Lower leg skin (tissue), 3 donors: Measurements from ENCODE around the gene CCDC177.

Source experiments
- CTCF ChIP-seq, 3 donors: fragments of 450-650 bp; IDR thresholded peaks; one replicate each; pipeline ENCODE4 v1.5.1; 2016; ENCODE audit warnings: antibody characterized with exemption in 3 of 3, mild to moderate bottlenecking in 3 of 3, moderate library complexity in 2 of 3
- POLR2A ChIP-seq, 2 donors: fragments of 450-650 bp; IDR thresholded peaks; one replicate each; pipeline ENCODE4 v1.6.1; 2016 to 2017; ENCODE audit warnings: antibody characterized with exemption in 2 of 2, mild to moderate bottlenecking in 1 of 2, moderate library complexity in 1 of 2

- TF ChIP-seq CTCF (IDR thresholded peaks at IDR 0.05) (no peak), POLR2A (IDR thresholded peaks at IDR 0.05) (no peak)
These were observed 39.9 kb upstream of the CCDC177 start for GRCh38 chr14:69614592-69614991.
